HG02678 (cell line): ENCODE measurements around the gene INPP5B.
A peak's percentile ranks its signal among the peaks of the same experiment; 100 is the strongest.

Experiments
- ATAC-seq: cut with Tn5 transposase; IDR thresholded peaks from one replicate; pipeline ENCODE4 v1.9.1; 2021; ENCODE audit warnings: mild to moderate bottlenecking, moderate library complexity; ENCODE audit not compliant: unreplicated experiment

The INPP5B gene

DNA sequence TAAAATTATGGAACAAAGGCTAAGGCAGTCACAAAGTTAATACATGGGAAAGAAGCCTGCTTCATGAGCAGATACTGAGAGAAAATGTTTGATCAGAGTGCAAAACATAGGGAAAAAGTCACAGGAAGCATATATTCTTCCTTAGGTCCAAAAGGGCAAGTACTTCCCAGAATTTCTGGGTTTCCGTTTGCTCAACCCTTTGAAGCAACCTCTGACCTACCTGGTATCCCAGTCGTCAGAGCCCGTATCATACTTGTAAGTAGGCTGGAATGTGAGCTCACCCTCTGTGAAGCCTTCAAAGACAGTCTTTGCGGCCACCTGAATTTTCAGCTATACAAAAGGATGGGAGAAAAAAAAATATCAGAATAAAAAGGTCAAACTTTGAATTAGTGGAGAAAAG, 67.0 kb downstream of the INPP5B start:
- no peak for ATAC-seq

DNA sequence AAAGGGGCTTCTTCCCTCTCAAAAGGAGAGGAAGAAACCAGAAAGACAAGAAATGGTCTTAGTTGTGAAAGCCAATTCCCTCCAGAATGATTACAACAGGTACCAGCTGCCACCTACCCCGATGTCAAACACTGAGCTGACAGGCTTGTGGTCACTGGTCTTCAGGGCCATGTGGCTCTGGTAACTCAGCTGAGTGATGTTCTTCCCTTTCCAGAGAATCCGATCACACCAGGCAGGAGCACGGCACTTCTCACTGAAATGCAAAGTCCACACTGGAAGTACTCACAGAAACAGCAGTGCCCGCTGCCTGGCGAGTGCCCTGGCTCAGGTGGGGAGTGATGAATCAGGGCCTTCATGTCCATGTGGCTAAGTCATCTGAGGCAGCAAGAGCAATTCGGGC, 68.8 kb downstream of the INPP5B start:
- ATAC-seq: no peak

DNA sequence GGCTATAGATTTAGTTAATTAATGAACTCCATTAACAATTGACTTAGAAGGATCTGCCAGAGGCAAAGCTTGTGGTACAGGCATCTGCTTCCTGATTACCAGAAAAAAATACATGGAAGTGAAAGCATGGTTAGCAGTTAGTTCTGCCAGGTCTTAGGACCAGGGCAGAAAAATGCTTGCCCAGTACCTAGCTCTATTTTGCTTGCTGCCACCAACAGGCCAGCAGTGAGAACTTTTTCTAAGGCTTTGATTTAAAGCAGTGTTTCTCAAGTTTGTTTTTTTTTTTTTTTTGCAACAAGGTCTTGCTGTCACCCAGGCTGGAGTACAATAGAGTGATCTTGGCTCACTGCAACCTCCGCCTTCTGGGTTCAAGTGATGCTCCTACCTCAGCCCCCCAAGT, 71.0 kb downstream of the INPP5B start:
- ATAC-seq: no peak

DNA sequence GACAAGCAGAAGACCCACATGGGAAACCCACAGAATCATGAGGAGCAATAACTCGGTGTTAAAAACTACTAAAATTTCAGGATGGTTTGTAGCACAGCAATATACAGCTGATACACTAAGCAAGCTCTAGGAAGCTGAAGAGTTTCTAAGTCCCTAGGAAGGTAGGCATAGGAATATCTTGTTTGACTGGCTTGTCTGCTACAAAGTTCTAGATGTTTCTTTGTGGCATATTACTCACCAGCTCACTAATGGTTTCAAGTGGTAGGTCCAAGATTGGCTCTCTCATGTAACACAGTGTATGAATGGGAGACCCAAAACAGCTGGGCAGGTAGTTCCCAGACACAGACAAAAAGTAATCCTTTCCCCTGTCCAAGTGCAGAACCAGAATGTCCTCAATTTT, 74.2 kb downstream of the INPP5B start:
- ATAC-seq: no peak

DNA sequence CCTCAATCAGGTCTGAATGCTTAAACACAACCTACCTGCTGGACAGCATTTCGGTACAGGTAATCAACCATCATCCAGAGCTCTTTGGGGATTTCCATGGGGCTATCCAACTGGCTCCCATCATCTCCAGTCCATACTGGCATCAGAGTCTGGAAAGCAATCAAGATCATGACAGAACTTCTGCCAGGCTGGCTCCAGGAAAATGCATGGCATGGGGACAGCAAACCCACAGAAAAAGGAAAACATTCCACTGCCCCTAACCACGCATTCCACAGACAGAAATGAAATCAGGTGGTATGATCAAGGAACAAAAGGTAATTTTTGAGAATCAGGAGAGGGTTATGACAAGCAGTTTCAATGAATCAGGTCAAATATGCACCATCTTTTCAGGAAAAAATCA, 78.4 kb downstream of the INPP5B start:
- no peak for ATAC-seq

DNA sequence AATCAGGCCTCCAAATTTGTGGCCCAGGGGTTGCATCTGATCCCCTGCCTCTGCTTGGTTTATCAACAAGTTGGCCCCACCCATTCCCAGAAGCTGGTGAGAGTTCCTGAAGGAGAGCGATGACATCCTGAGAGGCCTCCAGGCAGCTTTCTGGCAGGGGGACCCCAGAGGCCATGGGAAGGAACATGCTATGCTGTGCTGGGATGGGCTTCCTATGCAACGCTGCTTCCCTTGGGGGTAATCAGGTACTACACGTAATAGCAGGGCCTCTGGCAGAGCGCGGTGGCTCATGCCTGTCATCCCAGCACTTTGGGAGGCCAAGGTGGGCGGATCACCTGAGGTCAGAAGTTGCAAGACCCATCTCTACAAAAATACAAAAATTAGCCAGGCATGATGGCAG, 79.1 kb downstream of the INPP5B start:
- no peak for ATAC-seq

DNA sequence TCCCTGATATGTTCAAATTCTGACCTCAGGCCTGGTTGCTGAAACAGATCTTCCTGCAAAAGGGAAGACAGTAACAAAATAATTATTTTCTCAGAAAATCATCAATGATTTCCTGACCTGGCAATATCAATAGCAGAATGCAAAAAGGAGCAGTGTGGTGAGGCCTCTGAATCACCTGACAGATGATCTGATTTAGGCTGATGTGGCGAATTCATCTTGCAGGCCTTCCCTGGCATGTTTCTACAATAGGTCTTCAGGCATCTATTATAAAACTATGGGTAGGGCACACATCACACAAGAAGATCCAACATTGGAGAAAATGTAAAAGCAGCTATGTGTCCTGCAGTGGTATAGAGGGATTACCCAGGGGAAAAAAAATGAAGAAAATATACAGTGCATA, 80.4 kb downstream of the INPP5B start:
- no peak for ATAC-seq

DNA sequence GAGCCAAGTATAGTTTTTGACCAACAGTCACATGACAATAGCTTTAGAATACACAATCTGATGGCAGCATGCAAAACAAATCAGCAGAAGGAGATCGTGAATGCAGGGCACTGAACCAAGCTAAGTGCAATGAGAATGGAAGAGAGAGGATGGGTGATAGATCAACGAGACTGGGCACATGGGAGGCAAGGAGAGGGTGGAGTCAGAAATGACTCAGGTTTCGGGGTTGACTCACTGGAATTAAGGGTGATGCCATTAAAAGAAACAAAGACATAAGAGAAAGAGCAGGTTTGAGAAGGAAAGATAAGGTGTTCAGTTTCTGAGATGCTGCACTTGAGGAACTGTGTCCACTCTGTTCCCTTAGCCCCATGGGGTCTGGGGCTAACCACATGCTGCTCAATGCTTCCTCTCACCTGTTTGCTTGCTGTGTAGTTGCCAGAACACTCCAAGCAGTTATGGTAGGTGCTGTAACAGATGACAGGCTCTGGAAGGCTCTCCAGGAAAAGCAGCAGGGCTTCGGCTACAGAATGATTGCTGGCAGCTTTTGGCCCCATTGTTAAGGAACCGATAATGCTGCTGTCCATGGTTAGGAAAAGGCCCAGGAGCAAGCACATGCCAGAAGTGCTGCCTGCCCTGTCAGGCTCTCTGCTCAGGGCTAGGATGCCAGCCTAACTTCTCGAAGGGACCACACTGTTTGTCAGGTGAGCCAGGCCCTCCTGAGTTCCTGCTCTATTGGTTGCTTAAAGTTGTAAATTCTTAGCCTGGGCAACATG, 81.3 kb downstream of the INPP5B start:
- ATAC-seq: no peak

DNA sequence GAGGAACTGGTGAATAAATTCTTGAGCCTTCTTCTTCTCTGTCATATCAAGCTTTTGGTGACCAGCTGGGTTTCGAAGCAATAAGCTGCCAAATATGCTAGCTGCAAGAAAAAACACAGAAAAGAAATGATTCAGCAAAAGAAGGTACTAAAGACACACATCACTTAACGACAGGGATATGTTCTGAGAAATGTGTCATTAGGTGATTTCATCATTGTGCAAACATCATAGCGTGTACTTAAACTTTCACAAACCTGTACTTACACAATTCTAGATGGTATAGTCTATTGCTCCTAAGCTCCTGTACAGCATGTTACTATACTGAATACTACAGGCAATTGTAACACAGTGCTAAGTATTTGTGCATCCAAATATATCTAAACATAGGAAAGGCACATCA, 84.5 kb downstream of the INPP5B start:
- no peak for ATAC-seq

DNA sequence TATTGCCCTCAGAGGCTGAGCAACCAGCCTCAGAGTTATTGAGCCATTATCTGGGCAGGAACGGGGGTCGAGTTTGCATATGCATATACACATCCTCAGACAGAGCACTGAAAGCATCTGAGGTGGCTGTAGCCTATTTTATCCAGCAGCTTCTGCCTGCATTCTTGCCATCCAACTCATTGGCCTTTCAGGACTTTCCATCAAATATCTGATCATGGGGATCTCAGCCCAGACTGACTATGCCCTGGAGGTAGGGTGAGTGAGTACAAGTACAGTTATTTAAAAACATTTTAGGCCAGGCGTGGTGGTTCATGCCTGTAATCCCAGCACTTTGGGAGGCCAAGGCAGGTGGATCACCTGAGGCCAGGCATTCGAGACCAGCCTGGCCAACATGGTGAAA, 85.7 kb downstream of the INPP5B start:
- ATAC-seq: no peak

DNA sequence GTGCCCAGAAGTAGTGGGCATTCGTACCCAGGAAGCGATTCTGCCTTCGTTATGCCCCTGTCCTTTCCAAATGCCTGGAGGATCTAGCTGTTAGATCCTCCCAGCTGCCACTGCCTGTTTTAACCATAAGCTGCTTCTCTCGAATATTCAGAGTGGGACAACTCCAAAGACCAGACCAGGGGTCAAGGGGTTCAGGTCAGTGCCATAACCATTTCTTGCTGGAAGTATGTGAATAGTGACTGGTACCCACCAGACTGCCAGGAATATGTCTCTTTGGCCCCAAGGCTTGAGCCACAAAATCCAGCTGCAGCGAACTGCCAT, 86.5 kb downstream of the INPP5B start:
- ATAC-seq: no peak

DNA sequence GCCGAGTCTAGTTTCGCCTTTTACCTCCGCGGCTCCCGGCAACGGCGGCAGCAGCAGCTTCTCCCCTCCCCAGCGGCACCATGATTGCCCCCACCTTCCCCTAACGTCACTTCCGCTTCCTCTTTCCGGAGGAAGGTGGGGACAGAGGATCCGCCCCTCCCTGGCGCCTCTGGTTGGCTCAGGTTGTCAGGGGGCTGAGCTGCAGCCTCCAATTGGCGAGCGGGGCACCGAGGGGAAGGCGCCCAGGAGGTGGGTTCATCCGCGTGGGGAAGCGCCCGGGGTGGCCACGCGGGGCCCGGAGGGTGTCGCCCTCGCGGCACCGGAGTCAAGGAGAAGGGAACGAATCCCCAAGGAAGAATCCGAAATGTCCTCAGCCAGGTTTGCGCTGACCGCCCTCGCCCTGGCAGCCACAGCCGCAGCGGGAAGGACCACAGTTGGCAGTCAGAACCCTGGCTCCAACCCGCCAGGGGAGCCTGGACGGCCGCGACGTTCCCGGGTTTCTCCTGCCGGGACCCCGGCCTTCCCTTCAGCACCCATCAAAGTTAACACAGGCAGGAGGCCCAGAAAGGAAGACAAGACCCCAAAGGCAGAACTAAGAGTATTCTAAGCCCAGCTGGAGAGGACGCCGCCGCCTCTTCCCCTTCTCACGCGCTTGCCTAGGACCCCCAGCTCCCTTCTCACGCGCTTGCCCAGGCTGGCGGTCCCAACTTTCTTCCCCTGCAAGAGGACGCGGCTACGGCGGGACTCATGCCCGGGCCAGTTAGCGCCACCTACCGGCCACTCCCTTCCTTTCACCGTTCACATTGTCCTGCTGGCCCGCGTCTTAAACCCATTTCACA, 87.1 kb downstream of the INPP5B start, which contains the start of gene MTF1:
TSS of gene MTF1 (minus strand) at position 86 of the 839 bp plus-strand sequence. CDS start 1,934 bp downstream, outside the sequence.
- peak; percentile 97 for ATAC-seq

DNA sequence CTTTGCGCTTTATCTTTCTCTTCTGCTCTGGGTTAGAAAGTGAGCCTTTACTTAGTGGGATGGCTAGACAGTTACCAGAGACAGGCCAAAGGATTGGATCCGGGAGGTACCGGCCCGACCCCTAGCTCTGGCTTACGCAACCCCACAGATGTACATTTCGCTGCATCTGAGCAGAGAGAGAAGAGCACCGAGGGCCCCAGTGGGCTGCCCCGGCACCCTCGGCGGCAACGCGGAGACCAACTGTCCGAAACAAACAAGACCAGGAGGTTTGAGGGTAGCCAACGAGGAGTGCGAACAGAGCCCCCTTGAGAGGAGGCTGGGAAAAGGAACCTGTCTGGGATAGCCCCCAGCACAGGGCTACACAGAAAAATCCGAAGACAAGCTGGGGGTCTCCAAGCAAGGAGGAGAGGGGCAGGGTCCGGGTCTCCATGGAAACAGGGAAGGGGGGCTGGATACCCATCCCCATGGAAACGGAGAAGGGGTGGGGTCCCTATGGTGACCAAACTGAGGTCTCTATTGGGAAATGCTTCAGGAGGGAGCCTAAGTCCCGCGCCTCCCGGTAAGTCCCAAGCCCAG, 87.8 kb downstream of the INPP5B start:
- ATAC-seq: peak; percentile 24

DNA sequence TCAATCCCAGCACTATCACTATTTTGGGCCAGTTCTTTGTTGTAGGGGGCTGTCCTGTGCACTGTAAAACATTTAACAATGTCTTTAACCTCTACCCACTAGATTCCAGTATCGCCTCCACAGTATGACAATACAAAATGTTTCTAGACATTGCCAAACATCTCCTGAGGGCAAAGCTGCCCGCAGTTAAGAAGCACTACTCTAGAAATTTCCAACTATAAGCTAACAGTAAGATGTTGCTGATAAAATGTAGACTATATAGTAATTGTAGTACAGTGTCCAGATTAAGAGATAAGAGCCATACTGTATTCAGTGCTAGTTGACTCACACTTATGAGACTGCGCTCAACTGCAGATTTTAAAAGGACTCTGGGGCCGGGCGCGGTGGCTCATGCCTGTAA, 92.4 kb downstream of the INPP5B start:
- no peak for ATAC-seq

DNA sequence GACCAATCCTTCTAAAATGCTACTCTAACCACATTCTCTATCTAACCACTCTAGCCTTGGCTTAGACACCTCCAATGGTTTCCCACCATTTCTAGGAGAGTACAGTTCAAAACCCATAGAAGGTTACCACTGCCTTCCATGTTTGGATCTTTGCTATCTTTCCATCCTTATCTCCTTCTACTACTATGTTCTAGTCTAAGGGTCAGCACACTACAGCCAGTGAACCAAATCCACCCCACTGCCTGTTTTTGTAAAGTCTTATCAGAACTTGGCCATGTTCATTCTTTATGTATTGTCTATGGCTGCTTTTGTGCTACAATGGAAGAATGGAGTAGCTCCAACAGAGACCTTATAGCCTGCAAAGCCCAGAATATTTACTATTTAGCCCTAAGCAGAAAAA, 93.7 kb downstream of the INPP5B start:
- no peak for ATAC-seq

DNA sequence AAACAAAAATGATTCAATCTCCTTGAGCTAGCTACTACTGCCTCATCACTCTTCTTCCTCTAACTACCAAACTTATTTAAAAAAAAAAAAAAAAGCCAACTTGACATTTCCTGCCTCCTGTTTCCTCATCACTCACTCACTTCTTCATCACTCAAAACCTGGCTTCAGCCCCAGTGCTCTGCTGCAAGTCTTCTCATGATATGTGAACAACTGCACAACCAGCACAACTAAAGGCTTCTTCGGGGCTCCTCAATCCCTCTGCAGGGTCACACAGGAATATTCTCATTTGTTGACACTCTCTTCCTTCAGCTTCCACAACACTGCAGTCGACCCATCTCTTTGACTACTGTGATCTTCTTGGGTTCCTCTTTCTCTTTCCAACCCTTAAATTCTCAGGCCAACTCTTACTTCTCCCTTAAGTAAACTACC, 95.1 kb downstream of the INPP5B start:
- no peak for ATAC-seq

DNA sequence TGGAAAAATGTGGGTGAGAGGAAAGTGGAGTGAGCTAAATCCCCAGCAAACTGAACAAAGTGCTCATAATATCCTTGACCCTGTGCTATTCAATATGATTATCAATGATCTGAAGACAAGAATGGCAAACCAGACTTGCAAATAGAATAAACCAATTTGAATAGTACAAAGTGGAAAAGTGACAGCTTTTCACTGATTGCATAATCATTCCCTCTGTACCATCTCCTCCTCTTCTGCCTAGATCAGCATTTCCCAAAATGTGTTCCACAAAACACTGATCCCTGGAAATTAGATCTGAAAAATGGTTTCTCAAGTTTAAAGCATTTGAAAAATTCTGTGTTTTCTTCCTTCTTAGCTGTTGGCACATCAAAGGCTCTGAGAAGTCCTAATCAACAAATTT, 95.6 kb downstream of the INPP5B start:
- ATAC-seq: no peak

DNA sequence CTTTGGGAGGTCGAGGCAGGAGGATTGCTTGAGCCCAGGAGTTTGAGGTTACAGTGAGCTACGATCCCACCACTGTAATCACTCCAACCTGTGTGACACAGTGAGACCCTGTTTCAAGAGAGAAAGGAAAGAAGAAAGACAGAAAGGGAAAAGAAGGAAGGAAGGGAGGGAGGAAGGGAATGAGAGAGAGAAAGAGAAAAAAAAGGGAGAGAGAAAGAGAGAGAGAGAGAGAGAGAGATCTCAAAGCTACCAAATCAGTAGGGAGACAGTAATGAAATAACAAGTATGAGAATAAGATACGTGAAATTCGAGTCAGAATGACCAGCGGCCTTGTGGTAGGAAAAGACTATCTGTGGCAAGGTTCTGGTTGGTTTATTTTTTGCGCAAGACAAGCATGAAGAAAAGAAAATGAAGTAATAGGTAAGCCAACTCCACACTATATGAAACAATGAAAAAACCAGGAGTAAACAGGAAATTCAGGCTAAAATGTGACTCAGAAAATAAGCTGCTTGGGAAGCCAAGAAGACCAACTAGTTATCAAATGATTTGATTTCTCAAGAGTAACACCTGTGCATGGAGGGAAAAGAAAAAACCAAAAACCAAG, 96.4 kb downstream of the INPP5B start:
- ATAC-seq: no peak

DNA sequence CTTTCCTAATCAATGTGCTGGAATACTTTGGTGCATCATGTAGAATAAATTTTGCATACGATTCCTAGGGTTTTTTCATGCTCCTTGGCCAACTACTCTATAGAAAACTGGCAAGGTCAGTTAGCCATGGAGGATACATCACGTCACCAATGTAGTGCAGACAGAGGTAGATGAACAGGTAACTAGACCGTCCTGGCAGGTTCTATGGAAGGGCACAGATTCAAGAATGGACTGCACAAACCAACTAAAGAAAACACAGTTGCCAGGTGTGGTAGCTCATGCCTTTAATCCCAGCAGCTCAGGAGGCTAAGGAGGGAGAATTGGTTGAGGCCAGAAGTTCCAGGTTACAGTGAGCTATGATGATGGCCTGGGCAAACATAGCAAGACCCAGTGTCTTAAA, 97.4 kb downstream of the INPP5B start:
- ATAC-seq: no peak

DNA sequence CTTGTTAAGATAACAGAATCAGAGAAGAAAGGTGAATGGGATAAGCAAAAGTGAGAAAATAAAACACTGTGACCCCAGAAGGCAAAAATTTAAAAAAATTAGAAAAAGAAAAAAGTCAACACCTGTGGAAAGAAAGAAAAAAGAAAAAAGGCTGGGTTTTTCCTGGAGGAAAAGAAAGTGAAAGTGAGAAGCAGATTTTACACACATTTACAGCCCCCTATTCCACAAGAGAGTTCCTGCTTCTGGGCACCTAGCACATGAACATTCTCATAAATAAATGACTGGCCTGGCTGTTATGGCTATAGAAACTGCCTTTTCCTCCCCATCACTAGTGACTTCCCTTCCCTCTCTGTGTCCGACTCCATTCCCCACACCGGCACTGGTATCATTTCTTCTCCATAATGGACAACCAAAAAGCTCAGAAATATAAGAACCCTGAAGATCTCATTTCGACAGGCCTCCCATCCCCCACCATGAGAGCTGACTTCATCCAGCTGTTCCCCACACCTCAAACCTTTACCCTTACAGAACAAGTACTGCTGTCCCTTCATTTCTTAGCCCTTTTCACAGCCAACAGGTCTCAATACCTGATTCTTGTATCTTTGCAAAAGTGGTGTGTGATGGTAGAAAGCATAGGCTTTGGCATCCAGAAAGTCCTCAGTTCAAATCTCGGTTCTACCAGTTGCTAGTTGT, 100.1 kb downstream of the INPP5B start:
- ATAC-seq: no peak

DNA sequence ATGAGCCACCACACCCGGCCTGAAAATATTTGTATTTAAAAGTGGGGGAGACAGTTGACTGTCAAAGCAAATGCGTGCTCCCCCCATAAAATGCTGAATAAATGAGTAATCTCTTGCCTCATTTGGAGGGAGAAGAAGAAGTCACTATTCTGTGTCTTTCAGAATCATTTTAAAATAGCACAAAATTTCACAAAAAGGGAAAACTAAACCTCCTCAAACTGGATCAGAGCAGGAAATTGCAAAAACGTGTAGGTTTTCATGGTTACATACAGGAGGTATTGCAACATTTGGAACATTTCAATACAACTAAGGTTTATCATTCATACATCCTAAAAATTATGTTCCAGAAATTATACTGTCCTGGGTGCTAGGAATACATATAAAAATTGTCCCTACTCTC, 101.1 kb downstream of the INPP5B start:
- ATAC-seq: no peak
